Thymus (tissue), 11 donors: ENCODE results near the gene LRRC14B. TPM values are rescaled to one million over a fixed set of nuclear protein-coding genes. Genes with fewer than 3 reads are reported as not detected.

Experiments used
- DNase-seq, 9 donors: peaks; one replicate each; pipeline ENCODE4 v3.0.0-alpha.2; 2013; ENCODE audit warnings: low spot score in 9 of 9, low read depth in 6 of 9, missing footprints in 1 of 9
- H3K27ac ChIP-seq, 2 donors: one replicate each; pipeline ENCODE4 v1.5.1; 2013; ENCODE audit warnings: control low read depth in 1 of 2, low read depth in 1 of 2, low read length in 1 of 2, mild to moderate bottlenecking in 1 of 2, moderate library complexity in 1 of 2
- H3K27me3 ChIP-seq, 2 donors: one replicate each; pipeline ENCODE4 v1.5.1; 2013; ENCODE audit warnings: low read length in 1 of 2; ENCODE audit not compliant: control insufficient read depth in 2 of 2, insufficient read depth in 1 of 2
- H3K36me3 ChIP-seq, 2 donors: one replicate each; pipeline ENCODE4 v1.5.1; 2013; ENCODE audit warnings: low read length in 1 of 2, mild to moderate bottlenecking in 1 of 2, moderate library complexity in 1 of 2; ENCODE audit not compliant: control insufficient read depth in 2 of 2, insufficient read depth in 2 of 2
- H3K4me1 ChIP-seq, 2 donors: one replicate each; pipeline ENCODE4 v1.5.1; 2013; ENCODE audit warnings: low read length in 2 of 2; ENCODE audit not compliant: control insufficient read depth in 2 of 2, insufficient read depth in 2 of 2
- H3K4me3 ChIP-seq, 2 donors: one replicate each; pipeline ENCODE4 v1.5.1; 2013; ENCODE audit warnings: low read length in 2 of 2, control low read depth in 1 of 2, mild to moderate bottlenecking in 1 of 2
- H3K9me3 ChIP-seq, 2 donors: one replicate each; pipeline ENCODE4 v1.5.1; 2013; ENCODE audit warnings: low read length in 1 of 2, mild to moderate bottlenecking in 1 of 2; ENCODE audit not compliant: control insufficient read depth in 2 of 2, insufficient read depth in 1 of 2
- WGBS: extraction: QIAGEN DNeasy Blood & Tissue Kit; methylation state at CpG from one replicate; pipeline ENCODE4 v1.1.7; 2013; 5-methylcytosine and 5-hydroxymethylcytosine counted together
- polyA plus RNA-seq: library from polyadenylated mRNA; stranded (reverse); fragments of 200-250 nt; gene quantifications from one replicate; pipeline ENCODE4 v1.2.3, GENCODE V29; 2013
- total RNA-seq: library from RNA; stranded (reverse); fragments of 120-200 nt; gene quantifications from one replicate; pipeline ENCODE4 v1.2.4, GENCODE V29; 2013
- donor health status: healthy.

The LRRC14B gene
- total and polyA plus RNA-seq, 2 donors, result 0.02 to 0.90 TPM

- Histone ChIP-seq H3K9me3 (peaks cover 0 to 4% of the 10 kb centered on the region in 2 donors), H3K27me3 (no peaks in the 10 kb centered on the region), H3K4me1 (peaks cover 8 to 33% of the 10 kb centered on the region in 2 donors), H3K27ac (no peak overlapping the region), H3K36me3 (peaks cover 16 to 19% of the 10 kb centered on the region in 2 donors), H3K4me3 (no peak overlapping the region)
- no peak for DNase-seq
- WGBS, result 98% methylated on average over 16 of the region's 16 CpGs
These were observed 8.1 kb downstream of the LRRC14B start for GRCh38 chr5:199197-199949.

- DNase-seq, result no peak
- Histone ChIP-seq H3K9me3 (peaks cover 0 to 4% of the 10 kb centered on the region in 2 donors), H3K27me3 (no peaks in the 10 kb centered on the region), H3K4me3 (no peak overlapping the region), H3K4me1 (peaks cover 8 to 33% of the 10 kb centered on the region in 2 donors), H3K27ac (no peak overlapping the region), H3K36me3 (peaks cover 17 to 23% of the 10 kb centered on the region in 2 donors)
- WGBS, result 95% methylated on average over 23 of the region's 23 CpGs
These were observed 8.8 kb downstream of the LRRC14B start for GRCh38 chr5:199950-200645.

GRCh38 chr5:200985-201384 lies 9.7 kb downstream of the LRRC14B start:
- DNase-seq, result peak in 8 of 9 donors; percentile 48 to 87 (median 62)
- H3K4me3 ChIP-seq, result no peak overlapping the region

GRCh38 chr5:201672-202071 lies 10.4 kb downstream of the LRRC14B start:
- DNase-seq, result no peak
- Histone ChIP-seq H3K9me3 (peaks cover 0 to 4% of the 10 kb centered on the region in 2 donors), H3K4me3 (no peak overlapping the region), H3K27ac (peak overlapping the region in 1 of 2 donors; percentile 77), H3K4me1 (peaks cover 8 to 24% of the 10 kb centered on the region in 2 donors), H3K36me3 (peaks cover 26 to 39% of the 10 kb centered on the region in 2 donors), H3K27me3 (no peaks in the 10 kb centered on the region)
- WGBS, result 91% methylated on average over 8 of the region's 8 CpGs

More at GRCh38 chr5:200985-201384, 9.7 kb downstream of the LRRC14B start:
- Histone ChIP-seq H3K27ac (peak overlapping the region in 1 of 2 donors; percentile 77), H3K27me3 (no peaks in the 10 kb centered on the region), H3K4me1 (peaks cover 8 to 27% of the 10 kb centered on the region in 2 donors), H3K36me3 (peaks cover 22 to 32% of the 10 kb centered on the region in 2 donors), H3K9me3 (peaks cover 0 to 4% of the 10 kb centered on the region in 2 donors)
- WGBS, result 25% methylated on average over 4 of the region's 4 CpGs

- Histone ChIP-seq H3K9me3 (peaks cover 0 to 4% of the 10 kb centered on the region in 2 donors), H3K36me3 (peaks cover 38 to 54% of the 10 kb centered on the region in 2 donors), H3K27me3 (no peaks in the 10 kb centered on the region), H3K27ac (no peak overlapping the region), H3K4me3 (no peak overlapping the region), H3K4me1 (peaks cover 8 to 24% of the 10 kb centered on the region in 2 donors)
- DNase-seq, result no peak
- 94% methylated on average over 26 of the region's 26 CpGs for WGBS
These were observed 12.1 kb downstream of the LRRC14B start for GRCh38 chr5:203246-203930.

GRCh38 chr5:204001-204400 lies 12.7 kb downstream of the LRRC14B start:
- peaks cover 0 to 4% of the 10 kb centered on the region in 2 donors for H3K9me3 ChIP-seq
- H3K27me3 ChIP-seq, result no peaks in the 10 kb centered on the region
- WGBS, result 82% methylated on average over 6 of the region's 6 CpGs

GRCh38 chr5:204462-204861 lies 13.2 kb downstream of the LRRC14B start:
- H3K27ac ChIP-seq, result no peak overlapping the region

More at GRCh38 chr5:204001-204400, 12.7 kb downstream of the LRRC14B start:
- no peak overlapping the region for H3K4me3 ChIP-seq
- H3K36me3 ChIP-seq, result peaks cover 38 to 51% of the 10 kb centered on the region in 2 donors
- no peak overlapping the region for H3K27ac ChIP-seq
- peaks cover 8 to 24% of the 10 kb centered on the region in 2 donors for H3K4me1 ChIP-seq
- no peak for DNase-seq

GRCh38 chr5:204966-205670 lies 13.8 kb downstream of the LRRC14B start:
- 95% methylated on average over 30 of the region's 30 CpGs for WGBS
- peaks cover 38 to 49% of the 10 kb centered on the region in 2 donors for H3K36me3 ChIP-seq
- no peaks in the 10 kb centered on the region for H3K27me3 ChIP-seq
- H3K27ac ChIP-seq, result no peak overlapping the region
- peaks cover 0 to 4% of the 10 kb centered on the region in 2 donors for H3K9me3 ChIP-seq
- no peak overlapping the region for H3K4me3 ChIP-seq
- peaks cover 8 to 21% of the 10 kb centered on the region in 2 donors for H3K4me1 ChIP-seq
- no peak for DNase-seq

More at GRCh38 chr5:204462-204861, 13.2 kb downstream of the LRRC14B start:
- peaks cover 0 to 4% of the 10 kb centered on the region in 2 donors for H3K9me3 ChIP-seq
- no peak for DNase-seq
- H3K27me3 ChIP-seq, result no peaks in the 10 kb centered on the region
- peaks cover 8 to 24% of the 10 kb centered on the region in 2 donors for H3K4me1 ChIP-seq
- H3K4me3 ChIP-seq, result no peak overlapping the region
- H3K36me3 ChIP-seq, result peaks cover 38 to 49% of the 10 kb centered on the region in 2 donors
